ENCODE measurements around the gene ITGB5.

GRCh38 chr3:124876401-124876878, 10.7 kb downstream of the ITGB5 start:
- TF ChIP-seq CTCF (IDR thresholded peaks at IDR 0.05) (no peak), POLR2A (IDR thresholded peaks at IDR 0.05) (no peak)
